Endometrial microvascular endothelial cells (primary cell): Measurements from ENCODE around the gene PGM2L1. TPM values are rescaled to one million over a fixed set of nuclear protein-coding genes. Genes with fewer than 3 reads are reported as not detected.
"Not testable (repeated sequence)": the region's sequence is repeated elsewhere in the genome, so short reads cannot be mapped to it uniquely, and the experiment has no call there.

ENCODE experiments used
- in situ Hi-C: cut with HindIII; loops from 2 replicates; pipeline ENCODE4 v1.10.0; 2017; ENCODE audit warnings: low sequenced_read_pairs, low pct_unique_long_range_greater_than_20kb; ENCODE audit errors: inconsistent ontology term
- total RNA-seq: library from RNA; depleted of rRNA; stranded (reverse); fragments of >200 nt; gene quantifications from one replicate; pipeline ENCODE4 v1.2.3, GENCODE V29; 2015; ENCODE audit errors: inconsistent ontology term

Gene PGM2L1
- total RNA-seq, 1 donor from 2014 or later = 6.0 TPM

GRCh38 chr11:74354036-74354435 is 44.2 kb downstream of the PGM2L1 start:
- in situ Hi-C loops = no loop called here

DNA sequence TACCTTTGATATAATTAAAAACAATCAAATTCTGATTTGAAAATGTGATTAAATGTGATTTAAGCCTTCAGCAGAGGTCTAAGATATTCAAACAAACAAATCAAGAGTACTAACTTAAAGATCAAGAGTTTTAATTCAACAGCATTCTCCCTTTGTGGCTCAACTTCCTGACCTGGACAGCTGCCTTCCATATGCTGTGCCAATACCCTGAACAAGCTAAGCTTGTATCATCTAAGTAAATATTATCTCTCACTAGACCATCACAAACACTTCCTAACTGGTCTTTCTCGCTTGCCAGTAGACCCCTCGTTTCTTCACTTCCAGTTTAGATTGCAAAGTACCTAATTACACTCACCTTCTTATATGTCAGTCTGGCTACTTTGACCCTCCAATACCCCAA is 50.9 kb downstream of the PGM2L1 start:
- in situ Hi-C loops = no loop called here

DNA sequence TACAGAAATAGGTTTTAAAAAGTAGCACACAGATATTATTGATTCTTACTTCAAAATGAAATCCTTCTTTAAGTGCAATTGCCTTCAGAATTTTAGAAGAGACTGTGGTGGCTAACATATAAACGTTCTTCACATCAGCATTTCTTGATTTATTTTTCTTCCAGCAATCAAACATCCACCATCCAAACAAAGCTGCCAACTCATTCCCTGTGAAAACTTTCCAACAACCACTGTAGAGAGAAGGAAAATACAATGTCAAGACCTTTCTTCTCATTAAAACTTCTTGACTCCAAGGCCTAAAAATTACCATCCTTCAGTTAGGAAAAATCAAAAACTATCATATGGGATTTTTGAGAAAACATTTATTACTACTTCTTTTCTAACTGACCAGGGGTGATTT is 52.8 kb downstream of the PGM2L1 start:
- in situ Hi-C loops = no loop called here

DNA sequence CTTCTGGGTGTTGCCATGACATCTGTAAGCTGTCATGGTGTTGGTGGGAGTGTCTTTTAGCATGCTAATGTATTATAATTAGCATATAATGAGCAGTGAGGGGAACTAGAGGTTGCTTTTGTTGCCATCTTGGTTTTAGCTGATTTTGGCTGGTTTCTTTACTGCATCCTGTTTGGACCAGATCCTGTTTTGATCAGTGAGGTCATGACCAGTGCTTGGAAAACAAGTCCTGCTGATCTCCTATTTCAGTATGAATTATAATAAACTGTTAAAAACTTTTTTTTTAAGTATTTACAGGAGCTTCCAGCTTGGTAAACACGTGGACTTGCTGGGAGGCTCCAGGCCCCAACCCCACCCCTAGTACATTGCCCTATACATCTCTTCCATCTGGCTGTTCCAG is 56.3 kb downstream of the PGM2L1 start:
- in situ Hi-C loops = no loop called here

- in situ Hi-C loops = no loop called here
These were observed 58.6 kb downstream of the PGM2L1 start for GRCh38 chr11:74339619-74340018.

GRCh38 chr11:74338963-74339362 is 59.3 kb downstream of the PGM2L1 start:
- in situ Hi-C loops = no loop called here

- in situ Hi-C loops = no loop called here
These were observed 65.0 kb downstream of the PGM2L1 start for GRCh38 chr11:74333193-74333592.

DNA sequence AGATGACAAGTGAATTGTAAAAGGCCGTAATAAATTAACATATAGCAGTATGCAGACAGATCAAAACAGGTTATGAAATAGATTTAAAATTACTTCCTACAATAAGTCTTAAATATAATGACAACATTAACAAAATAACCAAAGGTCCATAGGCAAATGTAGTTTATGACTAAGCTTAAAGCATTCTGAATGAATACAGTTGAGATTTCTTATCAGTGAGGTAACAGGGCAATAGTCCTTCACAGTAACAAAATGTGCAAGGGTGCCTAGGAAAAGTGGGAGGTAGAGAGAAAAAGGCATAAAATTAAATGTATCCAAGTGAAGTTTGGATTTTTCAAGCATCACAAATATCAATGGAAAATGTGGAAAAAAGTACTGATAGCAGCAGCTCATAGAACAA is 65.9 kb downstream of the PGM2L1 start:
- in situ Hi-C loops = no loop called here

DNA sequence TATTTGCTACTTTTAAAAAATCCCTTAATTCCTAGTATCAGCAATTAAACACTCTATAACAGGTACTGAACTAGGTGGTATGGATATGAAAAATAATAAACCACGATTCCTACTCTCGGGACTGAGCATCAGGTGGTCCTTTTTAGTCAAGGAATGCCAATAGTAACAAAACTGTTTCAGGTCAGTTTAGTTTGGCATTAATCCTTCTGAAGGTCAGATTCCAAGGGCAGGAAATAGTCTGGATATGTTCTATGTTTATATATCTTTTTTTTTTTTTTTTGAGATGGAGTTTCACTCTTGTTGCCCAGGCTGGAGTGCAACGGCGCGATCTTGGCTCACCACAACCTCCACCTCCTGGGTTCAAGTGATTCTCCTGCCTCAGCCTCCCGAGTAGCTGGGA is 67.2 kb downstream of the PGM2L1 start:
- in situ Hi-C loops = not testable (repeated sequence)

DNA sequence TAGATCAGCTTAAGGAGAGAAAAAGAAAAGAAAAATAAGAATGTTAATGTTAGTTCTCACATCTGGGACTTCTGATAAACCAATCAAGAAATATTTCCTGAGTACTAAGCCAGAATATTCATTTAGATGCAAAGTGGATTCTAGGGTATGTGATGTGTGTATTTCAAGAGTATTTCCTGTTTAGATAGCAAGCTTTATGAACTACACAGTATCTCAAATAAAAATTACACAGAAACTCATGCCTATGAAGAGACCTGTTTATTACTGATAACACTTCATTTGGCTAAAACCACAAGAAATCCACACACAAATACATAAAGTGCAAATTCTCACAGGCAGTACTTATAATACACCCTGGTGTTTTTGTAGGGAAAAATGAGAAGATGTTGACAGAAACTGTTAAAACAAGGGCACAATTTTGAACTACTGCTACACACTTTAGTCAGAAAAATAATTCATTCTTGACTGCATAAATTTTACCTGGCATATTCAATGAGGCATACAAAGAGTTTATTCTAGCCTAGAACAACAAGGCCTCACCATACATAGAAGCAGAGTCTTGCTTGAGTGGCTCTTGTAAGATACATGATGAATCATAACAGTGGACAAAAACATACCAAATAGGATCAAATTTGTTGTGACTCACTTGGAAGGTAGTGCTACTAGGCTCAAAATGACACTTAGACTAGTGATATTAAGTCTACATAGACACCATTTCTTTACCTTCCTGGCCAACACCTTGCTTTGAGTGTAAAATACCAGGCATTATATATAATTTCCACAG is 68.0 kb downstream of the PGM2L1 start:
- in situ Hi-C loops = no loop called here

DNA sequence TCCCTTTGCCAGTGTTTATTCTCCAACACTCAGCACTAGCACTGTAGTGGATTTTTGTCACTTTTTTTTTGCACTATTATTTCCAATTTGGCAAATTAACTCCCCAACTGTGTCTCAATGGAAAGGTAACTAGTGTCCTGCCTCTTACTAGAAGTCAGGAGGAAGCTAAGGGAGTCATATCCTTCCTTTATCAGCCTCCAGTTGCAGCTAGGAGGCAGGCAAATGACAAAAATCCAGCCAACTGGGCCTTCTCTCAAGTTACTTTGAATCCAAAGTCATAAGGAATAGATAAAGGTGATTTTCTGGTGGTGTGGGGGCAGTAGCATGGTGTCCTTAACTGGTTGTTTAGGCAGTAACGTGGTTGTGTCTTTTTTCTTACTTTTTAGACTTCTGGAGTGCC is 71.2 kb downstream of the PGM2L1 start:
- in situ Hi-C loops = no loop called here

- in situ Hi-C loops = no loop called here
These were observed 71.6 kb downstream of the PGM2L1 start for GRCh38 chr11:74326665-74327064.

- in situ Hi-C loops = no loop called here
These were observed 72.3 kb downstream of the PGM2L1 start for GRCh38 chr11:74325649-74326645.

GRCh38 chr11:74322667-74323066 is 75.6 kb downstream of the PGM2L1 start:
- in situ Hi-C loops = no loop called here

GRCh38 chr11:74321487-74322188 is 76.6 kb downstream of the PGM2L1 start:
- in situ Hi-C loops = no loop called here

DNA sequence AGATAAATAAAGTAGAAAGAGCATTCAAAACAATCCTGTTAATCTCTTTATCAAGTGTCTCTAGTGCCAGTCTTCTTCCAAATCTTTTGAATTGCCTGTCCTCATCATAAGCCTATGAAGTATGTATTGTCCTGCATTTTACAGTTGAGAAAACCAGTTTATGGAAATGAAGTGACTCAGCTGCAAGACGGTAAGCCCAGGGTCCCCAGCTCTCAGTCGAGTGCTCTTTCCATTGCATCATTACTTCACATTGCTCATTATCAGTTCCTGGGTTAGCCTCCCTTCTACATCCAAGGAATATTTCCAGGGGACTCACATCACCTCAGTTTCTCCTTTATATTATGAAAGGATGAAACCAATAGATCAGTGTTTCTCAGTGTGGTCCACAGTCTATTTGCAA is 77.7 kb downstream of the PGM2L1 start:
- in situ Hi-C loops = no loop called here

DNA sequence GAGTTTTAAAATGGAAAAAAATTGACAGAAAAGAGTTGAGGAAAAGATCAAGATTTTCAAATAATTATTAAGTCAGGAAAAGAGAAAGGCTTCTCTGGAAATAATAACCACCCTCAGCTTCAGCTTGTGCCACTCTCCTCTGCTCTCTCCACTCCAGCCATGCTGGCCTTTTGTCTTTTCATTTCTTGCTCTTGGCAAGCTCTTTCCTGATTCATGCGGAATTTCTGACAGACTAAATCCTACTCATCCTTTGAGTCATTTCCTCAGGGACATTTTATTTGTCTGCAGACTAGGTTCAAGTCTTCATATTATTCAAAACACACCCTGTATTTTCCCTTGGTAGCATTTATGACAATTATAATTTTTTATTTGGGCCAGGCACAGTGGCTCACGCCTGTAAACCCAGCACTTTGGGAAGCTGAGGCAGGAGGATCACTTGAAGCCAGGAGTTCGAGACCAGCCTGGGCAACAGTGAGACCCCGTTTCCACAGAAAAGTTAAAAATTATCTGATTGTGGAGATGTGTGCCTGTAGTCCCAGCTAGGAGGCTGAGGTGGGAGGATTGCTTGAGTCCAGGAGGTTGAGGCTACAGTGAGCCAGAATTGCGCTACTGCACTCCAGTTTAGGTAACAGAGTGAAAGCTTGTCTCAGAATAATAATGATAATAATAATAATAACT is 79.0 kb downstream of the PGM2L1 start:
- in situ Hi-C loops = no loop called here

DNA sequence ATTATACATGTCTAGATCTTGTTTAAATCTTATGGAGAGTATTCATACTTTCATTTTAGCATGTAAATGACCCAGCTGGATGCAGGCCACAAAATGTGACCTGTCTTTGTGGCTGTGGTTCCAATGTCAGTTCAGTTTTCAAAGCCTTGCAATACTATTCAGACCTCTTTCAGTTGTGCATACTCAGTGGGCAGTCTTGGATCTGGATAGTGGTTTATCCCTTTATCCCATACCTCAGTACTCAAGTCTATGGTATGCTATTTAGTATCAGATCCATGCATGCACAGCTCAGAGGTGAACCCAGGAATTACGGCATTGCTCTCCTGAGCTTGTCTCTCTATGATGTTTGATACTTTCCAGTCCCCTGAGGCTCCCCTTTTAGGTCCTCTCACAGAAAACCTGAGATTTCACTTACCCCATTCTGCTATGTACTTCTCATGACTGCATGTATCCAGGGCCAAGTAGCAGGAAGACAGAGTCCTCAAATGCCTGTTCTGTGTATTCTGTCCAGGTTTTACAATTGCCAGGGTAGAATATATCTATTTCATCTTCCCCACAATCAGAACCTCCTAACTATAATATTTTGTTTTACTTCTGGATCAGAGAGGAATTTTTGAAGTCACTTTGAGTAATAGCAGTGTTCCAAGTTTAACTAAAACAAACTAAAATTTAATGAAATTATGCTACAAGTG is 79.8 kb downstream of the PGM2L1 start:
- in situ Hi-C loops = no loop called here
